Activated T-cell treated with anti-CD3 and anti-CD28 coated beads for 48 hours (primary cell): Measurements from ENCODE around the gene ANO2.

Experiments used
- DNase-seq: peaks from one replicate; pipeline ENCODE4 v3.0.0-alpha.2; 2020; ENCODE audit warnings: low read depth

The ANO2 gene

GRCh38 chr12:5621329-5621728 lies 323.7 kb downstream of the ANO2 start:
- no peak for DNase-seq

DNA sequence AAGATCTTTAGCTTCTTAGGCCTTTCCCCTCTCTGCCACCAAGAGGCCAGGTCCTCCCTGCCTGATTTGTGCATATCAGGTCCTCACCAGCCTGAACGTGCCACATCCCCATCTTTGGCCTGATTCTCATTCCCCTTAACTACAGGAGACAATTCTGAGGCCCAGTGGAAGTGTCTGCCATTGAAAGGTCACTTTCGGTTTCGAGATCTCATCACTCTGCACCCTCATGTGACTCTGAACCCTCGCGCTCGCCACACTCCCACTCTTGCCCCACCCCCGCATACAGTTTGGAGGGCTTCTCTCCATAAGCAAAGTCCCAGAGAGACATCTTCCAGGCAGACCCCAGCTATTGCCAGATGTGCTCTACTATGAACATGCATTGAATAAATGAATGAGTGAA lies 324.2 kb downstream of the ANO2 start:
- no peak for DNase-seq

- DNase-seq = no peak
Measured at GRCh38 chr12:5619628-5620027, 325.4 kb downstream of the ANO2 start.

DNA sequence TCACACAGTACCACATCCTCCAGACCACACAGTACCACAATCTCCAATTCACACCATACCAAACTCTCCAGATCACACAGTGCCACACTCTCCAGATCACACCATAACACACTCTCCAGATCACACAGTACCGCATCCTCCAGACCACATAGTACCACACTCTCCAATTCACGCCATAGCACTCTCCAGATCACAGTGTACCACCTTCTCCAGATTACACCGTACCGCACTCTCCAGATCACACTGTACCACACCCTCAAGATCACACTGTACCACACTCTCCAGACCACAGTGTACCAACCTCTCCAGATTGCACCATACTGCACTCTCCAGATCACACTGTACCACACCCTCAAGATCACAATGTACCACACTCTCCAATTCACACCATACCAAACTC lies 328.2 kb downstream of the ANO2 start:
- no peak for DNase-seq

DNA sequence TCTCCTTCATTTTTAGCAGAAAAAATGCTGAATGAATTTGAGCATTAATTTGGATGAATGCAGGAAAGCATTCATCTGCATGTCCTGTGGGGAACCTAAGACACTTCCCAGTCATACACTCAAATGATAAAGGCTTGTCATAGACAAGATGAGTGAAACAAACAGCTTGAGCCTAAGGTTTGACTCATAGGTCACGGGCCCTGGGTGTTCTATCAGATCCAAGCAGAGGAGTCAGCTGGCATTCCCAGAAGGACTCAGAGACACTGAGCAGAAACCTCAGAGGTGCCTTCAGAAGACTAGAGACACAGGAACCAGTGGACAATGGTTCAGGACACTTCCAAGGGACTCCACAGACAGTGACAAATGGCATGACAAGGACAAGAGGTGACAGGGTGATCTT lies 329.3 kb downstream of the ANO2 start:
- no peak for DNase-seq

DNA sequence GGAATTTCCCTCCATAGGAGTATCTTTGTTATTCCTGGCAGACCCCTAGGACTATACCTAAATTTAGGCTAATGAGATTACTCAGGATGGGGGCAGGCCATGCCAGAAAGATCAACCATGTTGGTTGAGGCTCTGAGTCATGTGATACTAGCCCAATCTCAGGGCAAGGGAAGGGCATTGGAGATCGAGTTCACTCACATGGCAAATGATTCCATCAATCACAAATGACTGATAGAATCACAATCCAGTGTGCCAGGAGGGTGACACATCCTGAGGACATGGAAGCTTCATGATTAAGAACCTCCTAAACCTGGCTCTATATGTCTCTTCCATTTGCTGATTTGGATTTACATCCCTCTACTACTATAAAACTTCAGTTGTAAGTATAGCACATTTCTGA lies 330.8 kb downstream of the ANO2 start:
- DNase-seq = no peak

DNA sequence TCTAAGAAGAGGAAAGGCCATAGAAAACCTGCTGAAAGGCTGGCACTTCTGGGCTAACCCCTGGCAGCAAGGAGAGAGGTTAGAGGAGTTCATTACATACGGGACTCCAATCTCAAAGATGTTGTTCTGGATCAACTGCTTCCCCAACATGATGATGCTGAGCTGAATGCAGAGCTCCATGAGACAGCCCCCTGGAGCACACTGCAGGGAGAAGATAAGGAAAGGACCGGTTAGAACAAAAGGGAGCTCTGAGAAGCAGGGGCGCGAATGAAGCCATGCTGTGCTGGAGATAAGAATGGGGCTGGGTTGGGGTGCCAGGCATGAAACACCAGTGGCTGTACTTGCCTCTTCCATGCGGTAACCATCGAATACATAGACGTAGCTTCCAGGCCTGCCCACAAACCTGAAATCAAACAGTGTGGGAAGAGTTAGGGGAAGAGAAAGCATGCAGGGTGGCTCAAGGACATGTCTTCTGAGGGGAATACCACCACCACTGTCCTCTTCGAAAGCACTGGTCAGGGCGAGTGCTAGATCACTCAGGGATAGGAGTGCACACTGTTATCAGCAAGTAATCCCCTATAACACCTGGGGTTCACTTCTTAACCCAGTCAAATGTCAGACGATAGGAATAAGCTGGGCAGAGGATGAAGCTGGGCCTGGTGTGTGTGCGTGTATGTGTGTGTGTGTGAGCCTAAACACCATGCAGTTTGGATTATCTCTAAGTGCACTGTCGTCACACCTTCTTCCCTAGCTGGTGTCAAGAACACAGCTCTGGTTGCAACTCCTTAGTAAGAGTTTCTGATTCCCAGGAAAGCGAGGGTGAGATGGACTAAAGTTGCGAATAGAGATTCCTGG lies 332.3 kb downstream of the ANO2 start:
- DNase-seq = no peak

DNA sequence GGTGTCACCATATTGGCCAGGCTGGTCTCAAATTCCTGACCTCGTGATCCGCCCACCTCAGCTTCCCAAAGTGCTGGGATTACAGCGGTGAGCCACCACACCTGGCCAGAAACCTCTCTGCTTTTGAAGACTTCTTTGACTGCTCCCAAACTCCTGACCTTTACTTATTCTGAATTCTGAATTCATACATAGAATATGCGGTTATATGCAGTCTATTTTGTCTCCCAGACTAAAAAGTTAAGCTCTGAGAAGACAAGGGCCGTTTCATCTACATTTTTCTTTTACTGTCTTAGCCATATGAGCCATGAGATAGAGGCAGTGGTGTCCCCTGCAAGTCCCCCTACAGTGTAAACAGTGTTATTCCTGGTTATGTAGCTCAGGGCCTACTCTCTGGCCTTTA lies 333.9 kb downstream of the ANO2 start:
- no peak for DNase-seq

DNA sequence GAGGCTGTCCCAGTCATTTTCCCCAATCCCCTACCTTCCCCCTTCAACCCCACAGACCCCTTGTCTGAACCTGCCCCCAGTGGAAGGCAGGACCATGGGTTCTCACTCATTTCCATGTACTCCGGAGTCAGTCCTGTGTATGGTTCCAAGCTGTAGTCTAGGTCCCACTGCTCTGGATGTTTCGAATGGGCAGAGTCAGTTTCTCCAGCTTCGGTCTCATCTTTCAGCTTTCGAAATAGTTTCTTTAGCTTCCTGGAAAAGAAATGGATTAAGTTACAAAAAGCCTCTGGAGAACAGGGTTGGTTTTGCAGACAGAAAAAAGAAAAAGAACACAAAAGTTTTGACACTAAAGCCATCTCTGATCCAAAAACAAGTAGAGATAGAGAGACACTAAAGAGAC lies 345.7 kb downstream of the ANO2 start:
- no peak for DNase-seq

- DNase-seq = no peak
Measured at GRCh38 chr12:5593998-5594397, 351.1 kb downstream of the ANO2 start.

GRCh38 chr12:5593086-5593485 lies 352.0 kb downstream of the ANO2 start:
- no peak for DNase-seq

- no peak for DNase-seq
Measured at GRCh38 chr12:5592310-5592709, 352.7 kb downstream of the ANO2 start.

DNA sequence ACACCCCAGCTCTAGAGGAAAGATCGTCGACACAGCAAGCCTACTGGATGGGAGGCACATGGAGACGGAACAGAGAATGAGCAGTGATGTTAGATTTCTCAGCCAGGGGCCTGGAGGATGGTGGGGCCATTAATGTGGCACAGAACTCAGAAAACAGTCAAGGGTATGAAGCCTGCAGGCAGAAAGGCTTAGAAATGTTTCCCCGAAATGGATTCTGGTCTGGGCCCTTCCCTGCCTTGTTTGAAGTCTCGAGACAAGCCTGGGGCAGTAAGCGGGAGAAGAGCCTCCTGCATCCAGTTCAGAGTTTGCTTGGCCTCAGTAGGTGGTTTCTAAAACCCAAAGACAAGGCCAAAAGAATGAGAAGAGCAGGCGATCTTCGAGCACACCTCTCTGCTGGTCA lies 354.7 kb downstream of the ANO2 start:
- no peak for DNase-seq

- DNase-seq = no peak
Measured at GRCh38 chr12:5589054-5589453, 356.0 kb downstream of the ANO2 start.

DNA sequence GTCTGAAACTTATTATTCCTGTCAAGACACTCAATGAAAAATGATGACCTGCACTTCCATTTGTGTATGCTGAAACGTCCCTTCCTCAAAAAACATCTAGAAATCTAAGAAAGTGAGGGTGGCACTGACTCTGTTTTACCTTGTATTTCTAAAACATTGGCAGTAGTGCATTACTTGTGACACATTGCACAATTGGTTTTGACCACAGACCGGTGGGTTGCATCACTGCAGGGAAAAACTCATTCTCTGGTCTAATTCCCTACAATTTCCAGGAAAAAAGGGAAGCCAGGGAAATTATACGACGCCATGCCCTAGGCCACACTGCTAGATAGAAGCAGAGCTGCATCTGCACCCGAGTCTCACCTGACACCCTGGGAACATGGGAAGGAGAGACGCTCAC lies 356.5 kb downstream of the ANO2 start:
- no peak for DNase-seq

DNA sequence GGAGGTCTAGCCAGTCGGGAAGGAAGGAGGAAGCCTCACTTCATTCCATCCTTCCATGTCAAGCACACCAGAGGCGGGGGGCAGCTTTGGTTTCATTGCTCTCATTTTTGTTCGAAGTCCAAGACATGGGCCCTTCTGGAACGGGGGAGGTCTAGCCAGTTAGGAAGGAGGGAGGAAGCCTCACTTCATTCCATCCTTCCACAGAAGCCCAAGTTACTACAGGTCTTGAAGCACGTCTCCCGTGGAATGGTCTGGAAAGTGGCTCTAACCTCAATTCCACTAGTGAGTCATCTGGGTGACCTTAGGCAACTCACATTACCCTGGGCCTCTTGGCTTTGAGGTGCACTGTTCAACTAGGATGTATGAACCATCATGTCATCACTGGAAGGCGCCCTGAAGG lies 356.9 kb downstream of the ANO2 start:
- no peak for DNase-seq

GRCh38 chr12:5587711-5588121 lies 357.3 kb downstream of the ANO2 start:
- DNase-seq = no peak

- DNase-seq = no peak
Measured at GRCh38 chr12:5586201-5586600, 358.9 kb downstream of the ANO2 start.

DNA sequence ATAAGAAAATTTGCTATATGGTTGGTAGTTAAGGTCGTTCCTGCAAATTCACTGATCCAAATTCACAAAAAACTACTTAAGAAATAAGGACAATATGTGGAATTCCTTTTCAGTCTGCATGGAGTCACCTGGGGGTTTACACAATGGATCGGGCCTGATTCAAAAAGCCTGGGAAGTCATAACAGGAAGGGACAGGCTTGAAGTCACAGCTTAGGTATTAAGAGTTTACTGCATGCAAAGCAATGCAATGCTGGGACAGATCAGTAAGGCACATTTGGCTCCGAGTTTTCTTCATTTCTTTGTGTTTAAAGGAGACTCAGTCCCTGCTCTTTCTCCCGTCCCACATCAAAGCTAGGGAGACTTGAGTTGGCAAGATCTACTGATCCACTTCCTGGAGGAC lies 359.9 kb downstream of the ANO2 start:
- no peak for DNase-seq

- DNase-seq = no peak
Measured at GRCh38 chr12:5584412-5585175, 360.5 kb downstream of the ANO2 start.

DNA sequence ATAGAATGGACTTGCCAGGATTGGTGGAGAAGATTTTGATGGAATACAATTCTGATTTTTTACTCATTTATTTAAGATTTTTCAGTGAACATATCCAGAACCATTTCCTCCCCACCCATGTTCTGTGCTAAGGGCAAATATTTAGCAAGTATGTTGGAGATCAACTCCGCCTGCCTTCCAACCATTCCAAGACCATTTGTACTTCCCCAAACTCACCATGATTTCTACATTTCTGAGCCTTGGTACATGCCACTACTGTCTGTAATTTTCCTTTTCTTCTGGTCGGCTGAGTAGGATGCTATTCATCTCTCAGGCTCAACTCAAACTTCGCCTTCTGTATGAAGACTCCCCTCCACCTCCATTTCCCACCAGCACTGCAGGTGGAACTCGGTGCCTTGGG lies 362.5 kb downstream of the ANO2 start:
- DNase-seq = no peak

GRCh38 chr12:5582018-5582417 lies 363.0 kb downstream of the ANO2 start:
- no peak for DNase-seq

DNA sequence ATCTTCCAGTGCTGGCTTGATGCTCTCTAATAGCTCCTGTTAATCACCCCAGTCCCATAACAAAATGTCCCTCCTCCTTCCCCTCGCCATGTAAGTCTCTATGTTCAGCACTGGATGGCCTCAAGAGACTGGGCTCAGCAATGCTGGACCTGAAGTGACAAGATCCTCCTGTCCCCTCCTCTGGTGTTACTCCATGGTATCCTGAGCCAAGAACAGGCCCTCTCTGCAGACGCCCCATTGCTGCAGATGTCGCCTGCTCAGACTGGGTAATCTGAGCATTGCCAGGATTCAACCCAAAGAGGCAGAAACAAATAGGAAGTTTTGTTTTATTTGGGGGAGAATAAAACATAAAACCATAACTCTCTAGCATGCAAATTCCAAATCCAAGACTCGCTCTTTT lies 363.4 kb downstream of the ANO2 start:
- DNase-seq = no peak

- no peak for DNase-seq
Measured at GRCh38 chr12:5581019-5581418, 364.0 kb downstream of the ANO2 start.
